Endothelial cell of umbilical vein (primary cell): ENCODE results near the gene VAV2. TPM values are rescaled to one million over a fixed set of nuclear protein-coding genes. Genes with fewer than 3 reads are reported as not detected.

Source experiments
- BruUV-seq: library from RNA; stranded (reverse); fragments of 400-500 nt; replicated peaks from 2 replicates; lab custom pipeline; 2021; lab: Mats Ljungman, UMichigan
- CTCF ChIA-PET: fragments of 300-600, 350-600 bp; sonication (Branson Sonifier 250); formaldehyde crosslinking; loops from one replicate; lab custom pipeline; 2021; ENCODE audit warnings: antibody characterized with exemption, inconsistent platforms; lab: Charles Lee
- POLR2A ChIA-PET: fragments of 300-600, 350-600 bp; sonication (Branson Sonifier 250); formaldehyde crosslinking; loops from one replicate; lab custom pipeline; 2021; ENCODE audit warnings: antibody characterized with exemption, inconsistent platforms; lab: Charles Lee
- DNase-seq: peaks from one replicate; pipeline ENCODE4 v3.0.0-alpha.2; 2011; ENCODE audit warnings: low read depth, low spot score
- FAIRE-seq: peaks from 2 replicates; lab custom pipeline; 2011; peaks lifted over from hg19 to GRCh38; lab: Jason Lieb, UNC
- H2AFZ ChIP-seq: 2 replicates; pipeline ENCODE4 v1.6.0; 2012; ENCODE audit warnings: low read depth, low read length, control low read depth, inconsistent platforms
- H3K27ac ChIP-seq: 2 replicates; pipeline ENCODE4 v1.5.1; 2011; ENCODE audit warnings: low read depth, mild to moderate bottlenecking, control low read depth, low read length, moderate library complexity; ENCODE audit not compliant: insufficient read depth
- H3K27me3 ChIP-seq, 2 experiments: 2 replicates each; pipeline versions ENCODE4 v1.6.0 to v1.6.1; 2011; ENCODE audit warnings: low read length in 2 of 2, mixed read lengths in 1 of 2; ENCODE audit not compliant: control insufficient read depth in 2 of 2, insufficient read depth in 2 of 2
- H3K36me3 ChIP-seq, 2 experiments: 2 replicates in 1 of 2; 3 replicates in 1 of 2; pipeline ENCODE4 v1.5.1; 2011; ENCODE audit warnings: low read length in 2 of 2, mild to moderate bottlenecking in 1 of 2, moderate library complexity in 1 of 2; ENCODE audit not compliant: control insufficient read depth in 2 of 2, insufficient read depth in 2 of 2; ENCODE audit errors: extremely low read depth in 1 of 2
- H3K4me1 ChIP-seq: 3 replicates; pipeline ENCODE4 v1.5.1; 2011; ENCODE audit warnings: mild to moderate bottlenecking, low read length; ENCODE audit not compliant: control insufficient read depth, insufficient read depth; ENCODE audit errors: extremely low read depth
- H3K4me2 ChIP-seq: 2 replicates; pipeline ENCODE4 v1.6.1; 2011; ENCODE audit warnings: low read length, control low read depth, mixed read lengths; ENCODE audit not compliant: insufficient read depth
- H3K4me3 ChIP-seq, 3 experiments: fragments of 200-600 bp in 1 of 3; sonication (generic), shearing (Covaris generic) in 1 of 3; replicated peaks in 1 of 3; 2 replicates each; pipeline ENCODE4 v1.5.1; 2011 to 2016; ENCODE audit warnings: control low read depth in 3 of 3, low read length in 3 of 3, mild to moderate bottlenecking in 2 of 3, inconsistent platforms in 1 of 3, low read depth in 1 of 3, moderate library complexity in 1 of 3; ENCODE audit not compliant: insufficient read depth in 1 of 3
- H3K79me2 ChIP-seq: 2 replicates; pipeline ENCODE4 v1.6.0; 2012; ENCODE audit warnings: low read length, inconsistent platforms; ENCODE audit not compliant: control insufficient read depth, insufficient read depth
- H3K9ac ChIP-seq: replicated peaks from 2 replicates; pipeline ENCODE3; 2011; ENCODE audit warnings: low read length, control low read depth; ENCODE audit not compliant: insufficient read depth; ENCODE audit errors: extremely low read depth
- H3K9me1 ChIP-seq: replicated peaks from 3 replicates; pipeline ENCODE4 v1.6.0; 2011; ENCODE audit warnings: mild to moderate bottlenecking, low read length; ENCODE audit not compliant: control insufficient read depth, insufficient read depth; ENCODE audit errors: extremely low read depth
- H3K9me3 ChIP-seq: replicated peaks from 2 replicates; pipeline ENCODE4 v1.5.1; 2012; ENCODE audit warnings: low read length, inconsistent platforms; ENCODE audit not compliant: control insufficient read depth, insufficient read depth
- H4K20me1 ChIP-seq: replicated peaks from 2 replicates; pipeline ENCODE3; 2011; ENCODE audit warnings: mild to moderate bottlenecking, low read length; ENCODE audit not compliant: control insufficient read depth, insufficient read depth; ENCODE audit errors: extremely low read depth
- EZH2 ChIP-seq: IDR thresholded peaks from 2 replicates; pipeline ENCODE4 v1.6.1; 2012; ENCODE audit warnings: borderline replicate concordance, low read depth, mild to moderate bottlenecking, moderate library complexity, low read length, inconsistent platforms; ENCODE audit not compliant: severe bottlenecking
- FOS ChIP-seq: IDR thresholded peaks from 2 replicates; pipeline ENCODE4 v1.6.1; 2011; ENCODE audit warnings: mild to moderate bottlenecking, low read length, moderate library complexity, borderline replicate concordance; ENCODE audit not compliant: insufficient read depth
- JUN ChIP-seq: IDR thresholded peaks from 2 replicates; pipeline ENCODE4 v1.6.1; 2011; ENCODE audit warnings: borderline replicate concordance, low read depth; ENCODE audit not compliant: insufficient read length, insufficient read depth
- MAX ChIP-seq: IDR thresholded peaks from 2 replicates; pipeline ENCODE4 v1.6.1; 2011; ENCODE audit not compliant: insufficient read depth, insufficient read length
- MYC ChIP-seq: IDR thresholded peaks from one replicate; pipeline ENCODE4 v1.6.1; 2011; ENCODE audit warnings: mild to moderate bottlenecking, low read depth, low read length
- POLR2A ChIP-seq: IDR thresholded peaks from 2 replicates; pipeline ENCODE4 v1.6.1; 2012; ENCODE audit warnings: low read depth, mild to moderate bottlenecking, control low read depth, low read length
- POLR2AphosphoS5 ChIP-seq: IDR thresholded peaks from 2 replicates; pipeline ENCODE4 v1.6.1; 2012; ENCODE audit warnings: low read depth, mild to moderate bottlenecking, control low read depth, low read length, moderate library complexity; ENCODE audit not compliant: insufficient read depth
- dilution Hi-C: fragments of 300-500 bp; cut with MboI; formaldehyde crosslinking; loops from one replicate; pipeline ENCODE4 v1.15.0; 2019; ENCODE audit warnings: low sequenced_read_pairs; ENCODE audit not compliant: extremely low pct_ligation_motif_present
- intact Hi-C: fragments of 100-400 bp; cut with micrococcal nuclease; formaldehyde crosslinking; loops from one replicate; pipeline ENCODE4 v1.10.0; 2022
- polyA plus RNA-seq, 4 experiments: library from polyadenylated mRNA; depleted of rRNA in 3 of 4; stranded (reverse) in 3 of 4; unstranded in 1 of 4; fragments of >200 nt; gene quantifications; 2 replicates each; pipeline versions ENCODE4 v1.2.1 to v1.2.3, GENCODE V29; 2011 to 2012; ENCODE audit warnings: missing spikeins in 1 of 4
- total RNA-seq: library from RNA; stranded (reverse); gene quantifications from 2 replicates; pipeline ENCODE4 v1.2.3, GENCODE V29; 2021
- TF ChIP-seq, protein P1 (sequence below), 2 donors: IDR thresholded peaks; 1 replicate in 1 of 2; 2 replicates in 1 of 2; pipeline ENCODE4 v1.5.1; 2011; ENCODE audit warnings: low read length in 2 of 2, mild to moderate bottlenecking in 2 of 2, moderate library complexity in 2 of 2, control low read depth in 1 of 2, inconsistent platforms in 1 of 2, low read depth in 1 of 2; ENCODE audit not compliant: insufficient read depth in 1 of 2; ENCODE audit errors: extremely low read depth in 1 of 2

VAV2 gene
- total and polyA plus RNA-seq, 2 donors (not counting 3 experiments of a cell fraction or from before 2014, with no cell fraction given), result 10.6 to 30.6 TPM

GRCh38 chr9:133830310-133830709, 161.8 kb downstream of the VAV2 start:
- FAIRE-seq, result no peak
- no TSS peak for BruUV-seq
- ChIA-PET POLR2A (no interaction called here), CTCF (no interaction called here)
- H3K27ac ChIP-seq, result no peak overlapping the region
- H3K4me1 ChIP-seq, result no peaks in the 10 kb centered on the region
- no peak for DNase-seq
- dilution Hi-C loops (no loop called here), intact Hi-C loops (no loop called here)
- no peaks in the 10 kb centered on the region for H3K27me3 ChIP-seq
- no peak for TF ChIP-seq POLR2AphosphoS5
- TF ChIP-seq EZH2, result no peak
- no peak for TF ChIP-seq FOS
- no peak for TF ChIP-seq MYC
- TF ChIP-seq JUN, result no peak
- TF ChIP-seq, protein P1, sequence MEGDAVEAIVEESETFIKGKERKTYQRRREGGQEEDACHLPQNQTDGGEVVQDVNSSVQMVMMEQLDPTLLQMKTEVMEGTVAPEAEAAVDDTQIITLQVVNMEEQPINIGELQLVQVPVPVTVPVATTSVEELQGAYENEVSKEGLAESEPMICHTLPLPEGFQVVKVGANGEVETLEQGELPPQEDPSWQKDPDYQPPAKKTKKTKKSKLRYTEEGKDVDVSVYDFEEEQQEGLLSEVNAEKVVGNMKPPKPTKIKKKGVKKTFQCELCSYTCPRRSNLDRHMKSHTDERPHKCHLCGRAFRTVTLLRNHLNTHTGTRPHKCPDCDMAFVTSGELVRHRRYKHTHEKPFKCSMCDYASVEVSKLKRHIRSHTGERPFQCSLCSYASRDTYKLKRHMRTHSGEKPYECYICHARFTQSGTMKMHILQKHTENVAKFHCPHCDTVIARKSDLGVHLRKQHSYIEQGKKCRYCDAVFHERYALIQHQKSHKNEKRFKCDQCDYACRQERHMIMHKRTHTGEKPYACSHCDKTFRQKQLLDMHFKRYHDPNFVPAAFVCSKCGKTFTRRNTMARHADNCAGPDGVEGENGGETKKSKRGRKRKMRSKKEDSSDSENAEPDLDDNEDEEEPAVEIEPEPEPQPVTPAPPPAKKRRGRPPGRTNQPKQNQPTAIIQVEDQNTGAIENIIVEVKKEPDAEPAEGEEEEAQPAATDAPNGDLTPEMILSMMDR (IDR thresholded peaks at IDR 0.05; ENCODE audit: extremely low read depth in 1 of 2, insufficient read depth in 1 of 2, low read depth in 1 of 2, low read length in 2 of 2), result no peak
- no peak for TF ChIP-seq POLR2A
- TF ChIP-seq MAX, result no peak
- H3K4me3 ChIP-seq, result no peak overlapping the region
- no peaks in the 10 kb centered on the region for H4K20me1 ChIP-seq
- no peaks in the 10 kb centered on the region for H3K9me3 ChIP-seq
- peaks cover 0 to 2% of the 10 kb centered on the region in 2 experiments for H3K36me3 ChIP-seq
- H3K9me1 ChIP-seq, result no peaks in the 10 kb centered on the region
- no peak overlapping the region for H3K4me2 ChIP-seq
- no peaks in the 10 kb centered on the region for H3K79me2 ChIP-seq
- H2AFZ ChIP-seq, result no peak overlapping the region
- H3K9ac ChIP-seq, result no peak overlapping the region
